Kidney epithelial cell (primary cell): Measurements from ENCODE around the gene GRID1. TPM values are rescaled to one million over a fixed set of nuclear protein-coding genes. Genes with fewer than 3 reads are reported as not detected.

Experiments
- DNase-seq: peaks from one replicate; pipeline ENCODE4 v3.0.0-alpha.2; 2010; ENCODE audit warnings: low read depth
- H3K27me3 ChIP-seq: 2 replicates; pipeline ENCODE4 v1.6.0; 2011; ENCODE audit warnings: low read length; ENCODE audit not compliant: control insufficient read depth, insufficient read depth
- H3K36me3 ChIP-seq: 2 replicates; pipeline ENCODE4 v1.5.1; 2011; ENCODE audit warnings: low read length; ENCODE audit not compliant: control insufficient read depth, insufficient read depth
- H3K4me3 ChIP-seq: 2 replicates; pipeline ENCODE4 v1.5.1; 2011; ENCODE audit warnings: low read depth, mild to moderate bottlenecking, control low read depth, low read length
- CTCF ChIP-seq: IDR thresholded peaks from 2 replicates; pipeline ENCODE4 v1.5.1; 2011; ENCODE audit warnings: mild to moderate bottlenecking, moderate library complexity, low read length, control low read depth, inconsistent platforms; ENCODE audit not compliant: insufficient read depth, poor library complexity, severe bottlenecking
- total RNA-seq: library from RNA; depleted of rRNA; stranded (reverse); fragments of >200 nt; gene quantifications from 2 replicates; pipeline ENCODE4 v1.2.3, GENCODE V29; 2015

The GRID1 gene
- total RNA-seq, 1 donor from 2014 or later: 0.33 TPM

- no peak for TF ChIP-seq CTCF
- no peak for DNase-seq
- no peaks in the 10 kb centered on the region for H3K36me3 ChIP-seq
- peaks cover 56% of the 10 kb centered on the region for H3K27me3 ChIP-seq
- H3K4me3 ChIP-seq: no peak overlapping the region
Observed at GRCh38 chr10:86371116-86371515, 4.5 kb upstream of the GRID1 start.

- no peak for TF ChIP-seq CTCF
- DNase-seq: no peak
- Histone ChIP-seq H3K27me3 (peaks cover 64% of the 10 kb centered on the region), H3K4me3 (no peak overlapping the region), H3K36me3 (no peaks in the 10 kb centered on the region)
Observed at GRCh38 chr10:86370006-86370585, 3.5 kb upstream of the GRID1 start.

- no peak for TF ChIP-seq CTCF
- Histone ChIP-seq H3K4me3 (no peak overlapping the region), H3K36me3 (no peaks in the 10 kb centered on the region), H3K27me3 (peaks cover 73% of the 10 kb centered on the region)
- DNase-seq: no peak
Observed at GRCh38 chr10:86368987-86369386, 2.4 kb upstream of the GRID1 start.

GRCh38 chr10:86368046-86368445 is 1.5 kb upstream of the GRID1 start:
- DNase-seq: no peak
- no peaks in the 10 kb centered on the region for H3K36me3 ChIP-seq
- no peak overlapping the region for H3K4me3 ChIP-seq
- TF ChIP-seq CTCF: no peak
- peaks cover 82% of the 10 kb centered on the region for H3K27me3 ChIP-seq

- TF ChIP-seq CTCF: no peak
- H3K27me3 ChIP-seq: peaks cover 85% of the 10 kb centered on the region
- DNase-seq: no peak
- no peaks in the 10 kb centered on the region for H3K36me3 ChIP-seq
- H3K4me3 ChIP-seq: peak overlapping the region; percentile 2
Observed at GRCh38 chr10:86367152-86367951, 757 bp upstream of the GRID1 start.

- no peak for TF ChIP-seq CTCF
- H3K4me3 ChIP-seq: peak overlapping the region; percentile 2
- no peak for DNase-seq
- peaks cover 85% of the 10 kb centered on the region for H3K27me3 ChIP-seq
- no peaks in the 10 kb centered on the region for H3K36me3 ChIP-seq
Observed at GRCh38 chr10:86366902-86367151, 232 bp upstream of the GRID1 start.
